Thyroid gland (tissue), 4 donors: ENCODE measurements around the gene EIF2AK3.

Experiments used
- CTCF ChIP-seq, 6 experiments: fragments of 200-600 bp in 3 of 6; fragments of 450-650 bp in 3 of 6; sonication (generic) in 3 of 6; IDR thresholded peaks; one replicate each; pipeline ENCODE4 v1.5.1; 2016 to 2019; ENCODE audit warnings: antibody characterized with exemption in 6 of 6, mild to moderate bottlenecking in 2 of 6, inconsistent platforms in 1 of 6, moderate library complexity in 1 of 6
- POLR2A ChIP-seq, 2 donors: fragments of 450-650 bp; IDR thresholded peaks; one replicate each; pipeline ENCODE4 v1.6.1; 2017; ENCODE audit warnings: antibody characterized with exemption in 2 of 2, mild to moderate bottlenecking in 2 of 2, moderate library complexity in 1 of 2

- TF ChIP-seq POLR2A (IDR thresholded peaks at IDR 0.05): no peak
- TF ChIP-seq CTCF (IDR thresholded peaks at IDR 0.05): no peak
Measured at GRCh38 chr2:88620015-88620414, 7.2 kb downstream of the EIF2AK3 start.
